Fibroblast of lung (primary cell): ENCODE results near the gene OLIG2. TPM values are rescaled to one million over a fixed set of nuclear protein-coding genes. Genes with fewer than 3 reads are reported as not detected.

ENCODE experiments used
- DNase-seq, 2 donors: peaks; one replicate each; pipeline versions ENCODE4 v3.0.0 to v3.0.0-alpha.2; 2010; ENCODE audit warnings: low read depth in 2 of 2
- H2AFZ ChIP-seq: 2 replicates; pipeline ENCODE4 v1.5.1; 2012; ENCODE audit warnings: low read length, control low read depth, inconsistent platforms
- H3K27ac ChIP-seq: 2 replicates; pipeline ENCODE4 v1.5.1; 2011; ENCODE audit warnings: low read length, control low read depth; ENCODE audit not compliant: insufficient read depth
- H3K27me3 ChIP-seq: 2 replicates; pipeline ENCODE4 v1.5.1; 2011; ENCODE audit warnings: mild to moderate bottlenecking, low read length; ENCODE audit not compliant: control insufficient read depth, insufficient read depth
- H3K36me3 ChIP-seq: 2 replicates; pipeline ENCODE4 v1.5.1; 2011; ENCODE audit warnings: low read length; ENCODE audit not compliant: control insufficient read depth, insufficient read depth
- H3K4me1 ChIP-seq: 2 replicates; pipeline ENCODE4 v1.5.1; 2011; ENCODE audit warnings: low read length; ENCODE audit not compliant: control insufficient read depth, insufficient read depth; ENCODE audit errors: extremely low read depth
- H3K4me2 ChIP-seq: 2 replicates; pipeline ENCODE4 v1.5.1; 2011; ENCODE audit warnings: low read length, control low read depth; ENCODE audit not compliant: insufficient read depth; ENCODE audit errors: extremely low read depth
- H3K4me3 ChIP-seq, 4 experiments: fragments of 200-600 bp in 1 of 4; sonication (generic) in 1 of 4; replicated peaks in 1 of 4; 2 replicates each; pipeline ENCODE4 v1.5.1; 2011 to 2016; ENCODE audit warnings: low read length in 4 of 4, low read depth in 3 of 4, mild to moderate bottlenecking in 3 of 4, control low read depth in 2 of 4, inconsistent platforms in 1 of 4, mixed read lengths in 1 of 4; ENCODE audit not compliant: insufficient read depth in 1 of 4; ENCODE audit errors: control extremely low read depth in 1 of 4
- H3K79me2 ChIP-seq: 2 replicates; pipeline ENCODE4 v1.5.1; 2012; ENCODE audit warnings: mild to moderate bottlenecking, low read length, inconsistent platforms; ENCODE audit not compliant: control insufficient read depth, insufficient read depth
- H3K9ac ChIP-seq: 2 replicates; pipeline ENCODE4 v1.5.1; 2011; ENCODE audit warnings: mild to moderate bottlenecking, low read length, control low read depth; ENCODE audit not compliant: insufficient read depth
- H3K9me3 ChIP-seq: 2 replicates; pipeline ENCODE4 v1.5.1; 2012; ENCODE audit warnings: low read depth, low read length; ENCODE audit not compliant: control insufficient read depth, insufficient read depth
- H4K20me1 ChIP-seq: 2 replicates; pipeline ENCODE4 v1.5.1; 2011; ENCODE audit warnings: low read length; ENCODE audit not compliant: control insufficient read depth, insufficient read depth; ENCODE audit errors: extremely low read depth
- CTCF ChIP-seq, 2 donors: IDR thresholded peaks in 1 of 2; conservative IDR thresholded peaks in 1 of 2; 1 replicate in 1 of 2; 2 replicates in 1 of 2; pipeline ENCODE4 v1.5.1; 2011 to 2012; ENCODE audit warnings: low read length in 2 of 2, control low read depth in 1 of 2, inconsistent platforms in 1 of 2, low read depth in 1 of 2, mild to moderate bottlenecking in 1 of 2
- EZH2 ChIP-seq: IDR thresholded peaks from 2 replicates; pipeline ENCODE4 v1.5.1; 2012; ENCODE audit warnings: low read length, control low read depth, mild to moderate bottlenecking; ENCODE audit errors: missing control alignments
- polyA plus RNA-seq, 2 donors: library from polyadenylated mRNA; depleted of rRNA in 1 of 2; stranded (reverse) in 1 of 2; unstranded in 1 of 2; fragments of >200 nt; gene quantifications; 2 replicates each; pipeline ENCODE4 v1.2.1, GENCODE V29; 2011 to 2012; ENCODE audit warnings: missing spikeins in 1 of 2
- total RNA-seq: library from RNA; depleted of rRNA; stranded (reverse); fragments of >200 nt; gene quantifications from 2 replicates; pipeline ENCODE4 v1.2.1, GENCODE V29; 2014

Gene OLIG2
- total and polyA plus RNA-seq, 2 donors (not counting 1 experiment from before 2014, with no cell fraction given), result not detected

DNA sequence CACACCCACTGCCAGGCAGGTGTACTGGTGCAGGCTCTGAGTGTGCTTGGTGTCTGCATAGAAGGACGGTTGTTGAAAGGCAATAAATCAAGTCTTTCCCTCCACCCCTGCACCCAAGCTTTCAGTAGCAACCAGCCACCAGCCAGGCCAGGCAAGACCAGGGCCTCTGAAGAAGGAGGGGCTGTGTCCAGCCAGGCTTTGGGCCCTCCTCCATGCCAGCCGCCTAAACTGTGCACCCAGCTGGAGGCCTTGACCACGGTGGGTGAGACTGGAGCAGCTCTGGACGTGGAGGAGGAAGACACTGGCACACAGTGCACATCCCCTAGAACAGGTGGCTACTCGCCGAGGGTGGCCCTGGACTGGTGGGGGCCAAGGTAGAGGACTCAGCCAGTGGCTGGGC lies 4.9 kb downstream of the OLIG2 start:
- Histone ChIP-seq H3K27me3 (peaks cover 80% of the 10 kb centered on the region), H3K27ac (no peak overlapping the region), H4K20me1 (no peaks in the 10 kb centered on the region), H3K36me3 (no peaks in the 10 kb centered on the region), H3K9ac (no peak overlapping the region), H2AFZ (no peak overlapping the region), H3K9me3 (no peaks in the 10 kb centered on the region), H3K79me2 (no peaks in the 10 kb centered on the region), H3K4me2 (no peak overlapping the region), H3K4me3 (no peak overlapping the region), H3K4me1 (no peaks in the 10 kb centered on the region)
- DNase-seq, result no peak
- TF ChIP-seq CTCF (conservative IDR thresholded peaks at IDR 0.05 in 1 of 2, IDR thresholded peaks at IDR 0.05 in 1 of 2; ENCODE audit: low read depth in 1 of 2, low read length in 2 of 2) (no peak), EZH2 (no peak)

DNA sequence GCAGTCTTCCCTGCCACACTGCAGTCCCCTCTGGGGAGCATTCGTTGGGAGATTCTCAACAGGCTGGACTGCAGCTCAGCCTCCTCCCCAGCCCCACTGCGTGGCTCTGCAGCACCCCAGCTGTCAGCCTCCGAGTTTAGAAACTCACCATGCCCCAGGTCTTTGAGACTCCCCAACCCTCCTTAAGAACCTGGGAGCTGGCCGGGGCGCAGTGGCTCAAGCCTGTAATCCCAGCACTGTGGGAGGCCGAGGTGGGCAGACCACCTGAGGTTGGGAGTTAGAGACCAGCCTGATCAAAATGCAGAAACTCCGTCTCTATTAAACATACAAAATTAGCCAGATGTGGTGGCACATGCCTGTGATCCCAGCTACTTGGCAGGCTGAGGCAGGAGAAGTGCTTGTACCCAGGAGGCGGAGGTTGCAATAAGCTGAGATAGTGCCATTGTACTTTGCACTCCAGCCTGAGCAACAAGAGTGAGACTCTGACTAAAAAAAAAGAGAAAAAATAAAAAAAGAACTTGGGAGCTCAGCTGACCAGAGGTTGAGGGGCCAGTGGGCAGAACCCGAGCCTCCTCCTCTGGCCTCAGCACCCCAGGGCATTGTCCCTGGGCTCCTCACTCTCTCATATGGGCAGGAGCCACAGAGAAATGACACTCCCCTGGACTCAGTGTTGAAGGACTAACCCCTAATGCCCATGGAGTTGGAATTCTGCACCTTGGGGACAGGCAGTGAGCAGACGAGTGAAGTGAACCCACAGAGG lies 5.6 kb downstream of the OLIG2 start:
- Histone ChIP-seq H3K4me3 (no peak overlapping the region), H3K27ac (no peak overlapping the region), H3K36me3 (no peaks in the 10 kb centered on the region), H3K27me3 (peaks cover 73% of the 10 kb centered on the region), H3K9ac (no peak overlapping the region), H4K20me1 (no peaks in the 10 kb centered on the region), H3K4me1 (peaks cover 4% of the 10 kb centered on the region), H3K9me3 (no peaks in the 10 kb centered on the region), H3K4me2 (no peak overlapping the region), H3K79me2 (no peaks in the 10 kb centered on the region), H2AFZ (no peak overlapping the region)
- DNase-seq, result no peak
- TF ChIP-seq CTCF (conservative IDR thresholded peaks at IDR 0.05 in 1 of 2, IDR thresholded peaks at IDR 0.05 in 1 of 2; ENCODE audit: low read depth in 1 of 2, low read length in 2 of 2) (no peak), EZH2 (no peak)

- Histone ChIP-seq H4K20me1 (no peaks in the 10 kb centered on the region), H3K36me3 (no peaks in the 10 kb centered on the region), H3K27me3 (peaks cover 63% of the 10 kb centered on the region), H3K4me3 (no peak overlapping the region), H3K79me2 (no peaks in the 10 kb centered on the region), H2AFZ (no peak overlapping the region), H3K4me2 (no peak overlapping the region), H3K9ac (no peak overlapping the region), H3K4me1 (peaks cover 7% of the 10 kb centered on the region), H3K27ac (no peak overlapping the region), H3K9me3 (no peaks in the 10 kb centered on the region)
- no peak for DNase-seq
- no peak for TF ChIP-seq CTCF (conservative IDR thresholded peaks at IDR 0.05 in 1 of 2, IDR thresholded peaks at IDR 0.05 in 1 of 2; ENCODE audit: low read depth in 1 of 2, low read length in 2 of 2)
- peak; percentile 87 for TF ChIP-seq EZH2
Observed at GRCh38 chr21:33032434-33033047, 6.8 kb downstream of the OLIG2 start.
